Measurements from ENCODE around the gene ZFHX3.

DNA sequence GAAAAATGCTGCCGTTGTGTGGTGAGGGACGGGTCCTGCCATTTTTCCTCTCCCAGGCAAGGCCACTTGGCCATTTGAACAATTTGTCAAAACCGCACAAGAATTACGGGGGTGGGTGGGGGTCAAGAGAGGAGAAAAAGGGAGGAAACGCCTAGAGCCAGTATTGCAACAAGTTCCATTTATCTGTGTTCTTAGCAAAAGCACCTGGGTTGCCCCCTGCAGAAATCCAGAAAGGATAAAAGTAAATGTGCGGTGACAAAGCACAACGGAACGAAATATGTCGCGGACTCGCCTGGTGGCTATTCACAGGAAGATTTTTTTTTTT lies 209.4 kb downstream of the ZFHX3 start:
- TF ChIP-seq CTCF (IDR thresholded peaks at IDR 0.05) (no peak), POLR2A (IDR thresholded peaks at IDR 0.05) (no peak)

Data from uterus (tissue), 2 donors.